ENCODE data around the gene COL6A2. TPM values are rescaled to one million over a fixed set of nuclear protein-coding genes. Genes with fewer than 3 reads are reported as not detected.

COL6A2 gene
- total RNA-seq, 2 donors from 2014 or later = 249 to 252 TPM

GRCh38 chr21:46098303-46099141 lies 610 bp downstream of the COL6A2 start:
- H3K9me3 ChIP-seq = peaks cover 0 to 15% of the 10 kb centered on the region in 2 donors
- peaks cover 0 to 6% of the 10 kb centered on the region in 2 donors for H3K4me1 ChIP-seq
- DNase-seq (ENCODE audit: low spot score) = peak; percentile 57
- no peaks in the 10 kb centered on the region for H3K27me3 ChIP-seq
- H3K36me3 ChIP-seq = no peaks in the 10 kb centered on the region
- peak overlapping the region; percentile 74 to 88 for H3K4me3 ChIP-seq
- peak overlapping the region; percentile 91 to 93 for H3K27ac ChIP-seq
- no peak for TF ChIP-seq CTCF (IDR thresholded peaks at IDR 0.05)

DNA sequence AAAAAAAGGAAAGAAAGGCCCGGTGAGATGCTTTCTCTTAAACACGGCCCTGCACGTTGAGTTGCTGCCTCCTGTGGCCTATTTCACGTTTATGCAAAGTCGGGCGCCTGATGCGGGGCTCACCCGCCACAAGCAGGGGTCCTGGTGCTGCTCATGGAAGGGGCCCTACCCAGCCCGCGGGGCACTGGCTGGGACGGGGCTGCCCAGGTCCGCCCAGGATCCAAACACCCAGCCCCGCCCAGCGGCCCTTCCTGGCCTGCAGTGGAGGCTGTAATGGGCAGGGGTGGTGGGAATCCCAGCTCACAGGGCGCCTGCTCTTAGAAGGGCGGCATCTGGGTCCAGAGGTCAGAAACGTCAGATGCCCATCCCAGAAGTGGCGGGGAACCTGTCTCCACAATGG lies 1.6 kb downstream of the COL6A2 start:
- DNase-seq (ENCODE audit: low spot score) = peak; percentile 65
- H3K27me3 ChIP-seq = no peaks in the 10 kb centered on the region

GRCh38 chr21:46100020-46100419 lies 2.1 kb downstream of the COL6A2 start:
- peak overlapping the region in 1 of 2 donors; percentile 88 for H3K4me3 ChIP-seq
- peak; percentile 57 for DNase-seq (ENCODE audit: low spot score)

More for the DNA sequence above, 1.6 kb downstream of the COL6A2 start:
- peaks cover 0 to 6% of the 10 kb centered on the region in 2 donors for H3K4me1 ChIP-seq
- no peak for TF ChIP-seq CTCF (IDR thresholded peaks at IDR 0.05)
- H3K4me3 ChIP-seq = peak overlapping the region; percentile 74 to 88
- H3K9me3 ChIP-seq = peaks cover 0 to 15% of the 10 kb centered on the region in 2 donors
- peak overlapping the region; percentile 35 to 52 for H3K27ac ChIP-seq
- H3K36me3 ChIP-seq = no peaks in the 10 kb centered on the region

GRCh38 chr21:46100426-46100825 lies 2.5 kb downstream of the COL6A2 start:
- H3K9me3 ChIP-seq = peaks cover 0 to 15% of the 10 kb centered on the region in 2 donors
- peak; percentile 57 for DNase-seq (ENCODE audit: low spot score)
- no peak for TF ChIP-seq CTCF (IDR thresholded peaks at IDR 0.05)
- H3K27me3 ChIP-seq = no peaks in the 10 kb centered on the region
- no peak overlapping the region for H3K27ac ChIP-seq
- H3K4me1 ChIP-seq = peaks cover 0 to 6% of the 10 kb centered on the region in 2 donors
- H3K4me3 ChIP-seq = peak overlapping the region in 1 of 2 donors; percentile 88
- no peaks in the 10 kb centered on the region for H3K36me3 ChIP-seq

More at GRCh38 chr21:46100020-46100419, 2.1 kb downstream of the COL6A2 start:
- TF ChIP-seq CTCF (IDR thresholded peaks at IDR 0.05) = no peak
- Histone ChIP-seq H3K9me3 (peaks cover 0 to 15% of the 10 kb centered on the region in 2 donors), H3K27me3 (no peaks in the 10 kb centered on the region), H3K36me3 (no peaks in the 10 kb centered on the region), H3K4me1 (peaks cover 0 to 6% of the 10 kb centered on the region in 2 donors), H3K27ac (peak overlapping the region in 1 of 2 donors; percentile 35)

DNA sequence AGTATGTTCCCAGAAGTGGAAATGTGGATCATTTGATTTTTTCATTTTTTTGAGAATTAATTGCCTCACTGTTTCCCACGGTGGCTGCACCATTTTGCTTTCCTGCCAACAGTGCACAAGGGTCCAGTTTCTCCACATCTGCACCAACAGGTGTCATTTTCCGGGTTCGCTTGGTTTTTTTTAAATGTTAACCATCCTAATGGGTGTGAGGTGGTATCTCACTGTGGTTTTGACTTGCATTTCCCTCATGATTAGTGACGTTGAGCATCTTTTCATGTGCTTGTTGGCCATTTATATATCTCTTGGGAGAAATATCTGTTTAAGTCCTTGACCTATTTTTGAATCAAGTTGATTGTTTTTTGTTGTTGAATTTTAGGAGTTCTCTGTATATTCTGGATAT lies 3.0 kb downstream of the COL6A2 start:
- Histone ChIP-seq H3K27me3 (no peaks in the 10 kb centered on the region), H3K27ac (no peak overlapping the region), H3K4me3 (peak overlapping the region in 1 of 2 donors; percentile 5), H3K4me1 (peaks cover 0 to 6% of the 10 kb centered on the region in 2 donors), H3K9me3 (peaks cover 0 to 19% of the 10 kb centered on the region in 2 donors), H3K36me3 (no peaks in the 10 kb centered on the region)
- no peak for DNase-seq (ENCODE audit: low spot score)
- TF ChIP-seq CTCF (IDR thresholded peaks at IDR 0.05) = no peak
